ENCODE results near the gene SH3GLB1. TPM values are rescaled to one million over a fixed set of nuclear protein-coding genes. Genes with fewer than 3 reads are reported as not detected.

The SH3GLB1 gene
- total RNA-seq, 1 experiment from 2014 or later: 48.7 TPM

DNA sequence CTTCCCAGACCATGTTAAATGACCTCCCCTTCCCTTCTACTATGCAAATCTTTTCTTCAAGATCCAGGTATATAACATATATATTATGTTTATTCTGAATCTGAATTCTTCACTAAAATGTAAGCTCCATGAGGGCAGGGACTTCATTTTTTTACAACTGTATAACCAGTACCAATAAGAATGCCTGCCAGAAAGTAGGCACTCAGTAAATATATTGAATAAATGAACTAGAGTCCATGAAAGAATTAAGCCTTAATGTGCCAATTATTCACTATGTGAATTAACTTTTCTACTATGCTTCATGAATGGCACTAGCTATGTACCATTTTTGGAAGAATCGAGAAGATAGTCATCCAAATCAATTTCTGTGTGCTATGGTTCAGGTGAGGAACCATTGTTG, 60.1 kb downstream of the SH3GLB1 start:
- H3K27me3 ChIP-seq (replicated peaks; ENCODE audit: control insufficient read depth, insufficient read depth, low read length): no peaks in the 10 kb centered on the region
- intact Hi-C loops (cut with micrococcal nuclease; ENCODE audit: unreplicated experiment): no loop called here
- peaks cover 6% of the 10 kb centered on the region for H3K4me1 ChIP-seq
- no peaks in the 10 kb centered on the region for H3K9me3 ChIP-seq
- peaks cover 28% of the 10 kb centered on the region for H3K9me3 Mint-ChIP-seq (ENCODE audit: unreplicated experiment)
- TF ChIP-seq CTCF (IDR thresholded peaks at IDR 0.05; ENCODE audit: insufficient read depth in 1 of 2, low read depth in 1 of 2, low read length in 1 of 2, severe bottlenecking in 1 of 2, unreplicated experiment in 1 of 2): no peak
- ChIA-PET CTCF (no interaction called here), POLR2A (no interaction called here)
- H3K4me3 ChIP-seq (ENCODE audit: low read depth, low read length): no peak overlapping the region
- no peaks in the 10 kb centered on the region for H3K27me3 Mint-ChIP-seq (ENCODE audit: insufficient read depth, unreplicated experiment)
- H3K4me1 Mint-ChIP-seq (ENCODE audit: low read depth, unreplicated experiment): peaks cover 7% of the 10 kb centered on the region
- no peak overlapping the region for H3K27ac Mint-ChIP-seq (ENCODE audit: unreplicated experiment)
- no peak for DNase-seq
- peaks cover 6% of the 10 kb centered on the region for H3K36me3 Mint-ChIP-seq (ENCODE audit: insufficient read depth, unreplicated experiment)
- no TSS peak for BruUV-seq (replicated peaks)
- no peak overlapping the region for H3K4me3 Mint-ChIP-seq (ENCODE audit: unreplicated experiment)
- no peaks in the 10 kb centered on the region for H3K36me3 ChIP-seq (ENCODE audit: control insufficient read depth, insufficient read depth, low read length)

- Mint-ChIP-seq H3K4me3 (ENCODE audit: unreplicated experiment) (no peak overlapping the region), H3K36me3 (ENCODE audit: insufficient read depth, unreplicated experiment) (peaks cover 6% of the 10 kb centered on the region), H3K27ac (ENCODE audit: unreplicated experiment) (no peak overlapping the region), H3K27me3 (ENCODE audit: insufficient read depth, unreplicated experiment) (no peaks in the 10 kb centered on the region), H3K4me1 (ENCODE audit: low read depth, unreplicated experiment) (peaks cover 8% of the 10 kb centered on the region), H3K9me3 (ENCODE audit: unreplicated experiment) (peaks cover 34% of the 10 kb centered on the region)
- Histone ChIP-seq H3K27me3 (replicated peaks; ENCODE audit: control insufficient read depth, insufficient read depth, low read length) (no peaks in the 10 kb centered on the region), H3K9me3 (no peaks in the 10 kb centered on the region), H3K4me3 (ENCODE audit: low read depth, low read length) (no peak overlapping the region), H3K4me1 (peaks cover 6% of the 10 kb centered on the region), H3K36me3 (ENCODE audit: control insufficient read depth, insufficient read depth, low read length) (no peaks in the 10 kb centered on the region)
- no TSS peak for BruUV-seq (replicated peaks)
- intact Hi-C loops (cut with micrococcal nuclease; ENCODE audit: unreplicated experiment): no loop called here
- ChIA-PET POLR2A (no interaction called here), CTCF (no interaction called here)
- no peak for TF ChIP-seq CTCF (IDR thresholded peaks at IDR 0.05; ENCODE audit: insufficient read depth in 1 of 2, low read depth in 1 of 2, low read length in 1 of 2, severe bottlenecking in 1 of 2, unreplicated experiment in 1 of 2)
- no peak for DNase-seq
Measured at GRCh38 chr1:86765073-86765472, 60.7 kb downstream of the SH3GLB1 start.

GRCh38 chr1:86765674-86766073, 61.3 kb downstream of the SH3GLB1 start:
- CTCF ChIA-PET: no interaction called here
- no peak for TF ChIP-seq CTCF (IDR thresholded peaks at IDR 0.05; ENCODE audit: insufficient read depth in 1 of 2, low read depth in 1 of 2, low read length in 1 of 2, severe bottlenecking in 1 of 2, unreplicated experiment in 1 of 2)
- no peaks in the 10 kb centered on the region for H3K27me3 Mint-ChIP-seq (ENCODE audit: insufficient read depth, unreplicated experiment)
- no TSS peak for BruUV-seq (replicated peaks)
- Histone ChIP-seq H3K27me3 (replicated peaks; ENCODE audit: control insufficient read depth, insufficient read depth, low read length) (no peaks in the 10 kb centered on the region), H3K36me3 (ENCODE audit: control insufficient read depth, insufficient read depth, low read length) (no peaks in the 10 kb centered on the region), H3K4me1 (peaks cover 6% of the 10 kb centered on the region), H3K4me3 (ENCODE audit: low read depth, low read length) (no peak overlapping the region), H3K9me3 (no peaks in the 10 kb centered on the region)
- peaks cover 6% of the 10 kb centered on the region for H3K36me3 Mint-ChIP-seq (ENCODE audit: insufficient read depth, unreplicated experiment)
- H3K4me1 Mint-ChIP-seq (ENCODE audit: low read depth, unreplicated experiment): peaks cover 14% of the 10 kb centered on the region
- H3K27ac Mint-ChIP-seq (ENCODE audit: unreplicated experiment): no peak overlapping the region
- H3K9me3 Mint-ChIP-seq (ENCODE audit: unreplicated experiment): peaks cover 40% of the 10 kb centered on the region
- POLR2A ChIA-PET: no interaction called here
- intact Hi-C loops (cut with micrococcal nuclease; ENCODE audit: unreplicated experiment): no loop called here
- no peak overlapping the region for H3K4me3 Mint-ChIP-seq (ENCODE audit: unreplicated experiment)
- DNase-seq: no peak

Data from Caco-2 (cell line).